Adipocyte (in vitro differentiated cells): Measurements from ENCODE around the gene PRDM16.
A peak's percentile ranks its signal among the peaks of the same experiment; 100 is the strongest.
"Not testable (repeated sequence)": the region's sequence is repeated elsewhere in the genome, so short reads cannot be mapped to it uniquely, and the experiment has no call there.

Experiments
- DNase-seq: peaks from one replicate; pipeline ENCODE4 v3.0.0-alpha.2; 2015; ENCODE audit warnings: low read depth
- H3K27me3 ChIP-seq: replicated peaks from 2 replicates; pipeline ENCODE4 v1.7.0; 2013; ENCODE audit warnings: mild to moderate bottlenecking, low read length, moderate library complexity; ENCODE audit not compliant: control insufficient read depth, insufficient read depth
- H3K36me3 ChIP-seq: 2 replicates; pipeline ENCODE4 v1.7.0; 2013; ENCODE audit warnings: low read length, mild to moderate bottlenecking, moderate library complexity; ENCODE audit not compliant: control insufficient read depth, insufficient read depth, severe bottlenecking
- H3K4me1 ChIP-seq: 2 replicates; pipeline ENCODE4 v1.7.0; 2013; ENCODE audit warnings: mild to moderate bottlenecking, low read length, moderate library complexity; ENCODE audit not compliant: control insufficient read depth, insufficient read depth
- H3K4me3 ChIP-seq: 2 replicates; pipeline ENCODE4 v1.7.0; 2013; ENCODE audit warnings: mild to moderate bottlenecking, low read length, moderate library complexity
- H3K9ac ChIP-seq: 2 replicates; pipeline ENCODE4 v1.7.0; 2013; ENCODE audit warnings: mild to moderate bottlenecking, low read length, moderate library complexity
- H3K9me3 ChIP-seq: 2 replicates; pipeline ENCODE4 v1.7.0; 2013; ENCODE audit warnings: mild to moderate bottlenecking, low read length, moderate library complexity; ENCODE audit not compliant: control insufficient read depth

The PRDM16 gene

DNA sequence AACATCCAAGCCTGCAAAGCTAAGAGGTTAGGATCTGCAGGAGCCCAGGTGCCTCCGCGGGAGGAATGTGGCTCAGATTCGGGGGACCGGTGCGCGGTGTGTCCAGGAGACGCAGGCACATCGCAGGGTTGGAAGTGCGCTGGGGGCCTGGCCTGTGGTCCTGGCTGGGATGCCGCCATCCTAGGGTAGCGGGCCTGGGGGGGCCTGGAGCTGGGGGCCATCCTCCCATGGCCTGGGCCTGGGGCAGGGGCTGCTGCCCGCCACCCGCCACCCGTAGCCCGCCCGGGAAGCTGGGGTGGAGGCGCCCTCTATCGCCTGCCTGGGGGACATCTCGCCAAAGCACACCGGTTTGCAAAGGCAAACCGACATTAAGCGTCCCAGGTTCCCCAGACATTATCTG, 214.8 kb downstream of the PRDM16 start:
- peak; percentile 44 for DNase-seq
- Histone ChIP-seq H3K27me3 (peaks cover 47% of the 10 kb centered on the region), H3K36me3 (no peaks in the 10 kb centered on the region)

DNA sequence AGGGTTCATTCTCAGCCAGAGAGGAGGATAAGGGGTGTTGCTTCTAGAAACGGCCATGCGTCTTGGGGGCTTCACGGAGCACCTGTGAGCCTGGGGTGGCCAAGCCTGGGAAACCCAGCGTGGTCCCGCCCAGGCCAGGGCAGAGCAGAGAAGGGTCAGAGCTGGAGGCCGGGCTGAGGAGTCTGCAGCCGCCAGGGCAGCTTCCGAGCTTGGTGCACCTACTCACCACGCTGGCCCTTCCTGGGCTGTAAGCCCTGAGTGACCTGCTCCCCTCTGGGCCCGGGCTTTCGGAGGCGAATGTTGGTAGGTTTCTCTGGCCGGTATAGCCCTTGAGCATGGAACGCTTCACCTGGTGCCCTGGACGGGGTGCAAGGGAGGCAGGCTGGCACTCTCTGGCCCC, 215.7 kb downstream of the PRDM16 start:
- no peak overlapping the region for H3K4me3 ChIP-seq
- peaks cover 47% of the 10 kb centered on the region for H3K27me3 ChIP-seq
- no peaks in the 10 kb centered on the region for H3K36me3 ChIP-seq
- no peak overlapping the region for H3K9ac ChIP-seq
- H3K4me1 ChIP-seq: no peaks in the 10 kb centered on the region
- no peaks in the 10 kb centered on the region for H3K9me3 ChIP-seq
- DNase-seq: no peak

More for the DNA sequence above, 214.8 kb downstream of the PRDM16 start:
- no peaks in the 10 kb centered on the region for H3K4me1 ChIP-seq
- no peak overlapping the region for H3K9ac ChIP-seq
- no peaks in the 10 kb centered on the region for H3K9me3 ChIP-seq
- no peak overlapping the region for H3K4me3 ChIP-seq

DNA sequence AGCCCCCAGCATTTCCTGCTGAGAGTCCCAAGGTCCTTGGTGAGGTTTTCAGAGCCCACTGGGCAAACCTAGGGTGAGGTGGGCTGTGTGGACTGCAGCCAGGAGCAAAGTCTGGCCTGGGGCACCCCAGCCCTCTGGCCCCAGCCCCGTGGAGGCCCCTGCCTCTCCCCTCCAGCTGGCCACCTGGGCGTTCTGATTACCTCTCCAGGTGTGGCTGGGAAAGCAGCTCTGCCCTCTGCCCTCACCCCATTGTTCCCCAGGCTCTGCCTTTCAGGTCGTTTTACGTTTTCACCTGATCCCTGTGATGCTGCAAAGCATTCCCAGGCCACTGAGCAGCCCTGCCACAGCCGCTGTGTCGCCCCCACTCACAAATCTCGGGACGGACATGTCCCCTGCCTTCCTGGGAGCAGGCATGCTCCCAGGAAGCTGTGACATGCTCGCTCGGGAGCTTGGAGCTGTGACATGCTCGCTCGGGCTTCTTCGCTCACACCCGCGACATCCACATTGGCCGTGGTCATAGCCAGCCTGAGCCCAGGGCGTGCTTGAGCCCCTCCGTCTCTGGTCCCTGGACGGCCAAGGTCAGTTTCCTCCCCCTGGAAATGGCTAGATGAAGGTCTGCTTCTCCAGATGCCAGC, 216.2 kb downstream of the PRDM16 start:
- H3K27me3 ChIP-seq: peaks cover 45% of the 10 kb centered on the region
- H3K36me3 ChIP-seq: no peaks in the 10 kb centered on the region
- no peaks in the 10 kb centered on the region for H3K9me3 ChIP-seq
- DNase-seq: no peak
- H3K4me3 ChIP-seq: no peak overlapping the region
- no peak overlapping the region for H3K9ac ChIP-seq
- no peaks in the 10 kb centered on the region for H3K4me1 ChIP-seq

DNA sequence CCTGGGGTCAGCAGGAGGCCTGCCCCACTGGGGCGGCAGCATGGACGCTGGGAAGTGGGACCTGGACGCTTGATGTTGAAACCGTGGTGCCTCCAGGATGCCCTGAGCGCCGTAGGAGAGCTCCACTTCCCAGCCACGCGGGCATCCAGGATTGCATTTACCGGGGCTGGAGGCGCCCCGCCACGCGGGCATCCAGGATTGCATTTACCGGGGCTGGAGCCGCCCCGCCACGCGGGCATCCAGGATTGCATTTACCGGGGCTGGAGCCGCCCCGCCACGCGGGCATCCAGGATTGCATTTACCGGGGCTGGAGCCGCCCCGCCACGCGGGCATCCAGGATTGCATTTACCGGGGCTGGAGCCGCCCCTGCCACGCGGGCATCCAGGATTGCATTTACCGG, 218.1 kb downstream of the PRDM16 start:
- H3K36me3 ChIP-seq, H3K4me3 ChIP-seq, H3K4me1 ChIP-seq, H3K9me3 ChIP-seq, H3K9ac ChIP-seq, DNase-seq: not testable (repeated sequence)
- H3K27me3 ChIP-seq: peaks cover 34% of the 10 kb centered on the region

DNA sequence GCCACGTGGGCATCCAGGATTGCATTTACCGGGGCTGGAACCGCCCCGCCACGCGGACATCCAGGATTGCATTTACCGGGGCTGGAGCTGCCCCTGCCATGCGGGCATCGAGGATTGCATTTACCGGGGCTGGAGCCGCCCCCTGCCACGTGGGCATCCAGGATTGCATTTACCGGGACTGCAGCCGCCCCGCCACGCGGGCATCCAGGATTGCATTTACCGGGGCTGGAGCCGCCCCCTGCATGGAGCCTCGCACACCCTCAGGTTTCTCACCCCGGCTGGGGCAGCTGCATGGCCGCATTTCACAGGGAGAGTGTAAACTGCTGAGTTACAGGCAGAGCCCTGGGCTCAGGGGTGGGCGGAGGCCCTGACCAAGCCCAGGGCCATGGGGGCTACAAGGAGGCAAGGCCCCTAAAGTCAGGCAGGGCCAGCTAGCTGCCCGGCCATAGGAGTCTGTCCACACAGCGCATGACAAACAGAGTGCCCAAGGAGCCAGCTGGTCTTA, 218.7 kb downstream of the PRDM16 start:
- Histone ChIP-seq H3K9me3 (no peaks in the 10 kb centered on the region), H3K9ac (no peak overlapping the region), H3K4me1 (no peaks in the 10 kb centered on the region), H3K27me3 (peaks cover 31% of the 10 kb centered on the region), H3K36me3 (no peaks in the 10 kb centered on the region), H3K4me3 (no peak overlapping the region)
- no peak for DNase-seq

DNA sequence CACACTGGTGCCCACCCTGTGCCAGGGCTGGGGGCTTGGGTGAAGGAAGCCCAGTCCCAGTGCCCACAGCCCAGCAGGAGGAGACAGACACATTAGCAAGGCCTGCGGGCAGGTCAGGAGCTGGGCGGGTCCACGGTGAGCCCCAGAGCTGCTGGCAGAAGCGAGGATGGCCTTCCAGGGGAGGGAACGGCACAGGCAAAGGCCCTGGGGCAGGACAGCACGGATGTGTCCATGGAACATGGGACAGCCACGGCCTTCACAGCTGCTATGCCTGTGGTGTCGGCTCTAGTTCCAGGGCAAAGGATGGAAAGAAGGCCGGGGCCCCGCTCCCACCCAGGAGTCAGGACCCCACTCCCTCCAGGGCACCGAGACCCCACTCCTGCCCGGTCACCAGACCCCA, 220.5 kb downstream of the PRDM16 start:
- H3K9ac ChIP-seq: no peak overlapping the region
- H3K4me1 ChIP-seq: no peaks in the 10 kb centered on the region
- H3K27me3 ChIP-seq: peaks cover 28% of the 10 kb centered on the region
- no peaks in the 10 kb centered on the region for H3K9me3 ChIP-seq
- no peaks in the 10 kb centered on the region for H3K36me3 ChIP-seq
- no peak overlapping the region for H3K4me3 ChIP-seq
- no peak for DNase-seq

DNA sequence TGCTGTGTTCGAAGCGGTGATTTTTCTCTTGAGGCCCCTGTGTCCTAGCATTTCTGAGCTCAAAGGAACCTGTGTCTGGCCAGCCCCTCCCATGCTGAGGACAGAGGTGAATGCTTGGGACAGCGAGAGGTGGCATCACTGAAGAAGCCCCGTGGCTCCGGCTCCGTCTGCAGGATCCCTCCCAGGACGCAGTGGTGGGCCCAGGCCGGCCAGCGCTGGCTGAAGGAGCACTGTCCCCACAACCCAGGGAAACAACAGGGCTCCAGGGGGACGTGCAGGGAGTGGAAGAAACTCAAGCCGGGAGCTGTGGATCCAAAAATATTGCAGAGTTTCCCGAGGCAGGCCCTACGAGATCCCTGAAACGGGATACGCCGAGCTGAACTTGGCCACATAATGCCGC, 221.4 kb downstream of the PRDM16 start:
- H3K36me3 ChIP-seq: no peaks in the 10 kb centered on the region
- no peak for DNase-seq
- H3K9ac ChIP-seq: no peak overlapping the region
- no peaks in the 10 kb centered on the region for H3K9me3 ChIP-seq
- H3K4me3 ChIP-seq: no peak overlapping the region
- peaks cover 32% of the 10 kb centered on the region for H3K27me3 ChIP-seq
- no peaks in the 10 kb centered on the region for H3K4me1 ChIP-seq

DNA sequence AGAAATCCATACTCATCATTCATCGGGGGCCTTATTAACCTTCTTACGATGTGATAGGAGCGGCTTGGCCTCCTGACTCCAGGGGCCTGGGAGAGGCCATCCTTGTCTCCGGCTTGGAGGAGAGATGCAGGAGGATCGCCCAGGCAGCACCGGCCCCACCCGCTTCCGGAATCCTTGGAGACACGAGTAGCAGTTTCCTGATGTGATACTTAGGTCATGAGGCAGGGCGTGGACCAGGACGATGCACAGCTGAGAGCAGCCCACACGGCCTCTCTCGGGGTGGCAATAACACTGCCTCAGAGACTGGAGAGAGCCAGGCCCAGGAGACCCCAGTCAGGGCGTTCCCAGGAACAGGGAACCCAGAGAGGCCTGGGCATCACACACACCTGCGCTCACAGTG, 221.9 kb downstream of the PRDM16 start:
- Histone ChIP-seq H3K9ac (no peak overlapping the region), H3K4me3 (no peak overlapping the region), H3K36me3 (no peaks in the 10 kb centered on the region), H3K4me1 (no peaks in the 10 kb centered on the region), H3K9me3 (no peaks in the 10 kb centered on the region), H3K27me3 (peaks cover 28% of the 10 kb centered on the region)
- no peak for DNase-seq

DNA sequence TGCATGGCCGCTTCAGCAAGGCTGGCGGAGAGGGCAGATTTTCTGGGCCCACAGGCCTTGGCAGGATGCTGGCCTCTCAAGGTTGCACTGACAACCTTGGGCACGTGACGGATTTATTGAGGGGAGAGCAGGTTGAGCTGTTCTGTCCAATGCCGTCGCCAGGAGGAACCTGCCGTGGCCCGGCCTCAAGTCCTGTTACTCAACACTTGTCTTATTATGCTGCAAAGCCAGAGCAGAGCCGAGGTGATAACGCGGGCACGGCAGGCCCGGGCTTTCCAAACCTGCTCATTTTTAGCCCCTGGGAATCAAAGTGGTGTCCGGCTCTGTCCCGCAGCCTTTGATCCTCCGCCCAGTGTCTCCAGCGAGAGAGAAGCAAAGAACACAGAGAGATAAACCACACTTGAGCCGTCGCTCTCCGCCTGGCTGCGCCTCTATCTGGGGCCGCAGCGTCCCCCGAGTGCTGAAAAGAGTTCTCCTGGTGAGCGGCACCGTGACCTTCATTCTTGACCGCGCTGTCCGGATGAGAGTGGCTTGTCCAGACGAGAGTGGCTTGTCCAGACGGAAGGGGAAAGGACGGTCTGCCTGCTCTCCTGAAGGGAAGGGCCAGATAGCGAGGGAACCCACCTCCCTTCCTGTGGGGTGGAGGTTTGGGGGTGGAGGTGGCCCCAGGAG, 223.2 kb downstream of the PRDM16 start:
- peaks cover 23% of the 10 kb centered on the region for H3K27me3 ChIP-seq
- H3K9ac ChIP-seq: no peak overlapping the region
- no peak overlapping the region for H3K4me3 ChIP-seq
- no peaks in the 10 kb centered on the region for H3K9me3 ChIP-seq
- no peaks in the 10 kb centered on the region for H3K4me1 ChIP-seq
- DNase-seq: no peak
- H3K36me3 ChIP-seq: no peaks in the 10 kb centered on the region

DNA sequence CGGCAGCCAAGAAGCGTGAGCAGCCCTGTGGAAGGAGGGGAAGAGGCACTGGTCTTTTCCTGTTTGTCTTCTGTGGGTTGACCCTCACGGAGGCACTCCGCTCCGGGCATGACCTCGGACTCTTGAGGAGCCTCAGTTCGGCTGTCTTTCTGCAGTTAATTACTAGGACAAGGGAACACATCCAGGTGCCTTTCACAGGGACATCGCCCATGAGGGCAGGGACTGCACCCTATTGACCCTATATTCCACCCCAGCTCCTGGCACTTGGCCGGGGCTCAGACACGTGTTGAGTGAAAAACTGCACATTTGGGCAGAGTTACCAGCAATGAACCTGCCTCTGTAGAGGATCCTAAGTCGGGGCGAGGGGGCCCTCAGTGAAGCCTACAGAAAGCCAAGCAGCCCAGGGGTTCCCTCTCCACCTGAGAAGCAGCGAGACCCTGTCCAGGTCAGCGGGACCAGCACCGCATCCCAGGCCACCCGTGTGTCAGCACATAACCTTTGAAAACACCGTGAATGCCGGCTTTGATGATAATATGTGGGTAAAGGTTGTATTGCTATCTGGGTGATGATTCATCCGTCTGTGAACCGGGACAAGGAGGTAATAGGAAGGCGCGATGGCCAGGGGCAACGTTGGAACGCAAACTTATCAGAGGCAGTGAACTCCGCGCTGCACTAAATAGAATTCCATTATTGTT, 224.0 kb downstream of the PRDM16 start:
- Histone ChIP-seq H3K4me1 (no peaks in the 10 kb centered on the region), H3K36me3 (no peaks in the 10 kb centered on the region)
- no peak for DNase-seq

DNA sequence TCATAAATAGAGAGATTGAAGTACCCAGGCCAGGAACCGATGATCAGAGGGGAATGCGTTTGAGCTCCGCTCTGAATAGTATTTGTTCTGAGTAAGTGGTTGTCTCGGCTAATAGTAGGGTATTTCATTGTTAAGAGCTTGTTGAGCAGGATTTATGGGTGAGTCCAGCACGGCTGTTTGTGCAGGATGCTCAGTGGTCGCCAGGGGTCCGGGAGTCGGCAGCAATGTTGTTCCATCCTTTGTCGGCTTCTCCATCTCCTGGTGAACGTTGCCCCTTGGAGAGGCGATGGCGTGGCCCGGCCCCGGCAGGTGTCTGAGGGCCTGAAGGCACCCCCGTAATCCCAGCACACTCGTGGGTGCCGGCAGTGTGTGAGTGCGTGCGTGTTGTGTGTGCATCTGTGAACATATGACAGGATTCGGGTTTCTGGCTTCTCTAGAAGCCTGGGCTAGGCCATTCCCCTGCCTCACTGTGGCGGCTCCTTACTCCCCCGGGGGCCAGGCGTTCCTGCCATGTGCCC, 224.6 kb downstream of the PRDM16 start:
- H3K4me1 ChIP-seq: no peaks in the 10 kb centered on the region

More for the DNA sequence above, 224.0 kb downstream of the PRDM16 start:
- H3K27me3 ChIP-seq: peaks cover 30% of the 10 kb centered on the region
- H3K9me3 ChIP-seq: peaks cover 2% of the 10 kb centered on the region
- H3K9ac ChIP-seq: no peak overlapping the region
- no peak overlapping the region for H3K4me3 ChIP-seq

More for the DNA sequence above, 224.6 kb downstream of the PRDM16 start:
- H3K9me3 ChIP-seq: peaks cover 8% of the 10 kb centered on the region
- no peak for DNase-seq
- no peak overlapping the region for H3K9ac ChIP-seq
- no peaks in the 10 kb centered on the region for H3K36me3 ChIP-seq
- H3K27me3 ChIP-seq: peaks cover 31% of the 10 kb centered on the region
- no peak overlapping the region for H3K4me3 ChIP-seq
